ENCODE data around the gene IL10RB.

- TF ChIP-seq EZH2 (IDR thresholded peaks at IDR 0.05; ENCODE audit: borderline replicate concordance, insufficient read depth, low read depth, low read length, poor library complexity, severe bottlenecking), result no peak
- TF ChIP-seq, protein P1, sequence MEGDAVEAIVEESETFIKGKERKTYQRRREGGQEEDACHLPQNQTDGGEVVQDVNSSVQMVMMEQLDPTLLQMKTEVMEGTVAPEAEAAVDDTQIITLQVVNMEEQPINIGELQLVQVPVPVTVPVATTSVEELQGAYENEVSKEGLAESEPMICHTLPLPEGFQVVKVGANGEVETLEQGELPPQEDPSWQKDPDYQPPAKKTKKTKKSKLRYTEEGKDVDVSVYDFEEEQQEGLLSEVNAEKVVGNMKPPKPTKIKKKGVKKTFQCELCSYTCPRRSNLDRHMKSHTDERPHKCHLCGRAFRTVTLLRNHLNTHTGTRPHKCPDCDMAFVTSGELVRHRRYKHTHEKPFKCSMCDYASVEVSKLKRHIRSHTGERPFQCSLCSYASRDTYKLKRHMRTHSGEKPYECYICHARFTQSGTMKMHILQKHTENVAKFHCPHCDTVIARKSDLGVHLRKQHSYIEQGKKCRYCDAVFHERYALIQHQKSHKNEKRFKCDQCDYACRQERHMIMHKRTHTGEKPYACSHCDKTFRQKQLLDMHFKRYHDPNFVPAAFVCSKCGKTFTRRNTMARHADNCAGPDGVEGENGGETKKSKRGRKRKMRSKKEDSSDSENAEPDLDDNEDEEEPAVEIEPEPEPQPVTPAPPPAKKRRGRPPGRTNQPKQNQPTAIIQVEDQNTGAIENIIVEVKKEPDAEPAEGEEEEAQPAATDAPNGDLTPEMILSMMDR (IDR thresholded peaks at IDR 0.05), result no peak
Observed at GRCh38 chr21:33247599-33247998, 18.6 kb upstream of the IL10RB start.
